Measurements from ENCODE around the gene RAX2.

Gene RAX2

DNA sequence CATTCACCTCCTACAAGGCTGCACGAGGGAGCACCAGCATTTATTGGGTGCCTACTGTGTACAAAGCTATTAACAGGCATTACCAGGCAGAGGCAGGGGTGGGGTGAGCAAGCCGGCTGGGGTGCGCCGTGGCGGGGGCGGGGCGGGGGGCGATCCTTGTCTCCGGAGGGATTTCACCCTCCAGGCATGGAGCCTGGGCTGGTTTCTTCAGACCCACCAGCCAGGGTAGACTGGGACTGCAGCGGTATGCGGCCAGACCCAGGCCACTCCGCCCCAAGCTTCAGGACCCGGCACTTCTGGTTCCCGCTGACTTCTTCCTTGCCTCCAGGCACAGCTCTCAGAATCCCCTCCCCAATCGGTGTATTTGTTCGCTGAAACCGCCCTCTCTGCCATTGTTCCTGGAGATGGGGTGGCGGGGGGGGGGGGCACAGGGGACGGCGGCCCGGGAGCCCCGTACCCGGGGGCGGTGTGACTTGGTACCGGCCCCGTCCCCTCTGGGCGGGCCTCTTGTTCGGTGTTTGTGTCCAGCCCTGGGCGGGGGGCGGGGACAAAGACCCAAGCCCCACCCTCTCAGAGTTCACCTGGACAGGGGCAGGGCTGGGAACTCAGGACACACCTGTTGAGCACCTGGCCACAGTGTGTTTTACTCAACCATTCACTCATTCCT, 49.5 kb downstream of the RAX2 start:
- DNase-seq = no peak

DNA sequence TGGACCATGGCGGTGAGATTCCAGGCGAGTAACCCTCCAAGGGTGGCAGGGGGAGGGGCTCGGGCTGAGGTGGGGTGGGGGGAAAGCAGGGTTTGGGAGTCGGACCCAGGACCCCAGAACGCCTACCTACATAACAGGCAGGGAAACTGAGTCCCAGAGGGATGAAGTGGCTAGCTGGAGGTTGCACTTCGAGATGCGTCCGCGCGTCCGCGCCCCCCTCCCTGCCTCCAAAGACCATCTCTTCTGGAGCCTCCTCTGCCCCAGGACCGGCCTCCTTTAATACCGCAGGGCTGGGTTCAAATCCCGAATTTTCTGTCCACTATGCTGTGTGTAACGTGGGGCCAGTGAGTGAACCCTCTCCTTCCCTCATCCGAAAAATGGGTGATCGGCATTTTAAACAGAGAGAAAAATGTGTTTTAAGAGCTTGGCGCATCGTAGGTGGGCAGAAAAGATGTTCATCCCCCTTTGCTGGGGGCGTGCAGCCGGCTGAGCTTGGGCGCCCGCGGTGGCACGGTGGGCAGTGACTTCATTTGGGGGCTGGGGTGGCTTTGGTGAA, 50.1 kb downstream of the RAX2 start:
- no peak for DNase-seq

DNA sequence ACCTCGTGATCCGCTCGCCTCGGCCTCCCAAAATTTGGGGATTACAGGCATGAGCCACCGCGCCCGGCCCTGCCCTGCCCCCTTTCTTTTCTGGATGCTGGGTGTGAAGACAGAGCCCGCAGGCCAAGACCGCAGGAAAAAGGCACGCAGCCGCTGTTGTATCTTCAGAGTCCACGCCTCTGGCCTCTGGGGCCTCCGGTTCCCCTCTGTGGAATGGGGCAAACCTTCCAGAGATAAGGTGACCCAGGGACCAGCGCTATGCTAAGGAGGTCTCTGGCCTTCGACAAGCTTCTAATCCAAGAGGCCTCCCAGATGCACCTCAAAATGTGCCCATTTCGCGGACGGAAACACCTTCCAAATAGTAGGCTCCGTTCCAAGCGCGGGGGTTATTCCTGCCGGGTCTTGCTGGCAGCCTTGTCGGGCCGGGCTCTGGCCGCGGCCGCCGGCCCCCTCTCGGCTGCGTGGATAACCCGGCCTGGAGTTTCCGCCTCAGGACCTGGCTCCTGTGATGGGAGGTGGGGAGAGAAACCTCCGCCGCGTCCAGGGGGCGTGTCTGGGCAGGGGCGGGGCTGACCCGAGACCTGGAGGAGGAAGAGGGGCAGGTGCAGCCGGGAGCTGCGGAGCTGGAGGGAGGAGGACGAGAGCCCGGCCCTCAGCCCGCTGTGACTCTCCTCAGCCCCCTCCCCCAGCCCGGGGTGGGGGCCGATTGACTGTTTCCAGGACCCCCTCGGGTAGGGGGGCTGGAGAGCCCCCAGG, 50.7 kb downstream of the RAX2 start:
- peak; percentile 92 for DNase-seq

DNA sequence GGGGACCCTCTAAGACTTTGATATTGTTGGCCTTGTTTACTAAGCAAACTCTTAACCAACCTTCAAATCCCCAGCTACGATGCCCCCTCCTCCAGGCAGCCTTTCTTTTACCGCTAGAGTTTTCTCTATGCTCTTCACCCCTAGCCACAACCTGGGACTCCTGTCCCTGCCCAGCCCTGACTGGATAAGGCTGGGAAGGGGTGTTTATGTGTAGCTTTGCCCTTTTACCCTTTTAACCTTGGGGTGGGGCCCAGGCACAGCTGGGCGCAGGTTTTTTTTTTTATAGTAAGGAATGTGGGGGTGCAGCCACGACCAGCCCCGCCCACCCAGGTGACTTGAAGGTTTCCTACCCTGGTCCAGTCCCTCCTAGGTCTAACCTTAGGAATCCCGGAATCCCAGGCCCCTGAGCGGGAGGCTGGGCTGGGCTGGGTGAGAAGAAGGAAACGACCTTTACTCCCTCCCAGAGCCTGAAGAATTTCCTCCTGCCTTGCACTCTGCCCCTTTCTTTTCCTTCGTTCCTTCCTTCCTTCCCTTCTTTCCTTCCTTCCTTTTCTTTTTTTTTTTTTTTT, 51.6 kb downstream of the RAX2 start:
- DNase-seq = no peak

DNA sequence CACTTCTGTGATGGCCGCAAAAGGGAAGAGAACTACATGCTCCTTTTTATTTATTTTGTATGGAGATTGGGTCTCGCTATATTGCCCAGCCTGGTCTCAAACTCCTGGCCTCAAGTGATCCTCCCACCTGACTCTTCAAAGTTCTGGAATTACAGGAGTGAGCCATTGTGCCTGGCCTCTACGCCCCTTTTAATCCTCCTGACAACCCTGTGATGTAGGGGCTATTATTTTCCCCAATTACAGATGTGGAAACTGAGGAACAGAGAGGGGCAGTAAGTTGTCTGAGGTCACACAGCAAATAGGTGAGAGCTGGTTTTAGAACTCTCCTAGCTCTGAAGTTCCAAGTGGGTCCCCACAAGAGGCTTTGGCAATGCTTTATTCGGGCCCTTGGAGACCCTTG, 52.2 kb downstream of the RAX2 start:
- DNase-seq = no peak
